Neutrophil (primary cell): ENCODE data around the gene PLXND1.

ENCODE experiments used
- H3K27ac ChIP-seq: fragments of 200-600 bp; sonication (generic); 2 replicates; pipeline ENCODE4 v1.5.1; 2016; ENCODE audit warnings: mild to moderate bottlenecking, moderate library complexity
- H3K27me3 ChIP-seq: fragments of 200-600 bp; sonication (generic); 2 replicates; pipeline ENCODE4 v1.6.0; 2016; ENCODE audit warnings: mild to moderate bottlenecking
- H3K36me3 ChIP-seq: fragments of 200-600 bp; sonication (generic); 2 replicates; pipeline ENCODE4 v1.5.1; 2017
- H3K4me1 ChIP-seq, 2 experiments: fragments of 200-600 bp in 1 of 2; sonication (generic) in 1 of 2; 1 replicate in 1 of 2; 2 replicates in 1 of 2; pipeline versions ENCODE4 v1.5.1 to v1.6.1; 2013 to 2016; ENCODE audit warnings: low read depth in 1 of 2, low read length in 1 of 2, mild to moderate bottlenecking in 1 of 2, moderate library complexity in 1 of 2; ENCODE audit not compliant: control insufficient read depth in 1 of 2, insufficient read depth in 1 of 2
- H3K4me3 ChIP-seq, 2 experiments: fragments of 200-600 bp in 1 of 2; sonication (generic) in 1 of 2; 1 replicate in 1 of 2; 2 replicates in 1 of 2; pipeline ENCODE4 v1.5.1; 2013 to 2016; ENCODE audit warnings: low read depth in 1 of 2, low read length in 1 of 2, mild to moderate bottlenecking in 1 of 2, moderate library complexity in 1 of 2
- H3K9me3 ChIP-seq: fragments of 200-600 bp; sonication (generic); 2 replicates; pipeline ENCODE4 v1.5.1; 2016
- TF ChIP-seq, protein P1 (sequence below): fragments of 200-600 bp; sonication (generic); IDR thresholded peaks from 2 replicates; pipeline ENCODE4 v1.5.1; 2016; ENCODE audit warnings: antibody characterized with exemption

The PLXND1 gene

DNA sequence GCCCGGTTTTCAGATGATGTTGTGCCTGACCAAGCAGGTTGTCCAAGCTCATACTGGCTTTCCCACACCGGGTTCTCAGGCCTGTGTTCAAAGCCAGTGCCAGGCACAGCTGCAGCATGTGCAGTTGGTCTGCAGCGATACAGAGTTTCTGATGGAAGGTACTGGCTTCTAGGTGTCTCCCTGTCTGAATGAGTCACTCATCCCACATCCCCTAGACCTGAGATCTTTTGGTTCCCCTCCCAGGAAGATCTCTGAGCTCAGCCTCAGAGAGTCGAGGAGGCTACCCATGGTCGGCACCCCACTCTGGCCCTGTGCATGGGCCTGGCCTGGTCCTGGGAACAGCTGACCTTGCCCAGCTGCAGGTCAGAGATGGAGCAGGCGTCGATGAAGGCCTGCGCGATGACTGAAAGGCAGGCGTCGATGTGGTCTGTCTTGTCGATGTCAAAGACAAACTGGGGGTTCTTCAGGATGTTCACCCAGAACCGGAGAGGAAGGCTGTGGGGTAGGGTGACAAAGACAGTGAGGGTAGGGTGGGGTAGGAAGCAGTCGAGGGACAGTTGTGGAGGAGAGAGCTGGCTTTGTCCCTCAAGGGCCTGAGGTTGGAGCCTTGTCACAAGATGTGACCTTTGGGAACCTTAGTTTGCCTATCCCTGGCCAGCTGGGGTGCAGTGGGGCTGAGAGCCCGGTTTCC lies 48.2 kb downstream of the PLXND1 start:
- H3K27ac ChIP-seq = no peak overlapping the region

DNA sequence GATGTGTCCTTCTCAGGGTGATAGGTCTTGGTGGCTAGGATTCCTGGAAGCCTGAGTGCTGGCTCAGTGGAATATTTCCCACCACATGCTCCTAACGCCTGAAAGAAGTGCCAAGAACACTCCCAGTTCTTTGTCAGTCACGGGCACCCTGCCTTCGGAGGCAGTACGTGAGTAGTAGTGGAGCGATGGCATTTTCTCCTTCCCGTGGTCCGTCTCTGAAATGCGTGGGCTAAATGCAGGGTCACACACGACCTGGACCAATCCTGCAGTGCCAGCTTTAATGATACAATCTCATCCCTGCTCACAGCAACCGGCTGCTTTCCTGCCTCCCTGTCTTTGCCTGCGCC lies 49.0 kb downstream of the PLXND1 start:
- no peaks in the 10 kb centered on the region for H3K9me3 ChIP-seq
- no peaks in the 10 kb centered on the region for H3K27me3 ChIP-seq
- H3K36me3 ChIP-seq = no peaks in the 10 kb centered on the region
- no peaks in the 10 kb centered on the region for H3K4me1 ChIP-seq
- no peak overlapping the region for H3K4me3 ChIP-seq
- TF ChIP-seq, protein P1, sequence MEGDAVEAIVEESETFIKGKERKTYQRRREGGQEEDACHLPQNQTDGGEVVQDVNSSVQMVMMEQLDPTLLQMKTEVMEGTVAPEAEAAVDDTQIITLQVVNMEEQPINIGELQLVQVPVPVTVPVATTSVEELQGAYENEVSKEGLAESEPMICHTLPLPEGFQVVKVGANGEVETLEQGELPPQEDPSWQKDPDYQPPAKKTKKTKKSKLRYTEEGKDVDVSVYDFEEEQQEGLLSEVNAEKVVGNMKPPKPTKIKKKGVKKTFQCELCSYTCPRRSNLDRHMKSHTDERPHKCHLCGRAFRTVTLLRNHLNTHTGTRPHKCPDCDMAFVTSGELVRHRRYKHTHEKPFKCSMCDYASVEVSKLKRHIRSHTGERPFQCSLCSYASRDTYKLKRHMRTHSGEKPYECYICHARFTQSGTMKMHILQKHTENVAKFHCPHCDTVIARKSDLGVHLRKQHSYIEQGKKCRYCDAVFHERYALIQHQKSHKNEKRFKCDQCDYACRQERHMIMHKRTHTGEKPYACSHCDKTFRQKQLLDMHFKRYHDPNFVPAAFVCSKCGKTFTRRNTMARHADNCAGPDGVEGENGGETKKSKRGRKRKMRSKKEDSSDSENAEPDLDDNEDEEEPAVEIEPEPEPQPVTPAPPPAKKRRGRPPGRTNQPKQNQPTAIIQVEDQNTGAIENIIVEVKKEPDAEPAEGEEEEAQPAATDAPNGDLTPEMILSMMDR = no peak
- H3K27ac ChIP-seq = no peak overlapping the region

More for the DNA sequence above, 48.2 kb downstream of the PLXND1 start:
- TF ChIP-seq, protein P1 = no peak
- Histone ChIP-seq H3K9me3 (no peaks in the 10 kb centered on the region), H3K27me3 (no peaks in the 10 kb centered on the region), H3K4me1 (no peaks in the 10 kb centered on the region), H3K4me3 (no peak overlapping the region), H3K36me3 (no peaks in the 10 kb centered on the region)

GRCh38 chr3:129556890-129557547 lies 49.5 kb downstream of the PLXND1 start:
- Histone ChIP-seq H3K4me3 (no peak overlapping the region), H3K36me3 (no peaks in the 10 kb centered on the region), H3K27ac (no peak overlapping the region), H3K9me3 (no peaks in the 10 kb centered on the region), H3K27me3 (no peaks in the 10 kb centered on the region), H3K4me1 (no peaks in the 10 kb centered on the region)
- TF ChIP-seq, protein P1 = no peak

DNA sequence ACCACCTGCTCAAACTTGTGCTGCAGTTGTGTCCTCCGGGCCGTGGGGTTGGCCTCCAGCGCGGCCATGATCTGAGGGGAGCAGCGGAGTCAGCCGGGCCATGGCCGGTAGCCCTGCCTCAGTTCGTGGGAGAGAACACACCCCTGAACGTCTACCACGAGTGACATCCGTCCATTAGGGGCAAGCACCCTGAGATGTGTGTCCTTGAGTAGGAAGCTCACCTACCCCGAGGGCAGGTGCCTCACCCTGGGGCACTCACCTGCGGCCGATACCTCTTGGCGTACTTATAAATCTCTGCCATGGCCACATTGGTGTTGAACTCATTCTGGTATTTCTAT lies 50.1 kb downstream of the PLXND1 start:
- Histone ChIP-seq H3K27ac (no peak overlapping the region), H3K36me3 (no peaks in the 10 kb centered on the region), H3K9me3 (no peaks in the 10 kb centered on the region), H3K27me3 (no peaks in the 10 kb centered on the region), H3K4me1 (no peaks in the 10 kb centered on the region), H3K4me3 (no peak overlapping the region)
- TF ChIP-seq, protein P1 = no peak

- TF ChIP-seq, protein P1 = no peak
- Histone ChIP-seq H3K36me3 (no peaks in the 10 kb centered on the region), H3K9me3 (no peaks in the 10 kb centered on the region), H3K4me1 (no peaks in the 10 kb centered on the region), H3K27ac (no peak overlapping the region), H3K4me3 (no peak overlapping the region), H3K27me3 (no peaks in the 10 kb centered on the region)
Measured at GRCh38 chr3:129555616-129556357, 50.7 kb downstream of the PLXND1 start.
